Cardiac fibroblast (primary cell): ENCODE results near the gene UGT1A7.
"Not testable (repeated sequence)": the region's sequence is repeated elsewhere in the genome, so short reads cannot be mapped to it uniquely, and the experiment has no call there.

Source experiments
- DNase-seq, 2 donors: peaks; one replicate each; pipeline versions ENCODE4 v3.0.0 to v3.0.0-alpha.2; 2010; ENCODE audit warnings: low read depth in 2 of 2
- H3K4me3 ChIP-seq, 2 donors: replicated peaks in 1 of 2; 1 replicate in 1 of 2; 2 replicates in 1 of 2; pipeline ENCODE4 v1.5.1; 2011; ENCODE audit warnings: low read depth in 2 of 2, low read length in 2 of 2, mild to moderate bottlenecking in 2 of 2, moderate library complexity in 1 of 2
- CTCF ChIP-seq: IDR thresholded peaks from one replicate; pipeline ENCODE4 v1.5.1; 2011; ENCODE audit warnings: low read depth, mild to moderate bottlenecking, low read length, inconsistent platforms

Gene UGT1A7

GRCh38 chr2:233711312-233712008 is 29.8 kb downstream of the UGT1A7 start:
- peak; percentile 80 to 88 for DNase-seq
- peak; percentile 95 for TF ChIP-seq CTCF
- H3K4me3 ChIP-seq = no peak overlapping the region

GRCh38 chr2:233712611-233713261 is 31.0 kb downstream of the UGT1A7 start, which contains the start of gene UGT1A5:
TSS of gene UGT1A5 (plus strand) at chr2:233712907. CDS start at chr2:233712992, 85 bp downstream.
- TF ChIP-seq CTCF = no peak
- no peak for DNase-seq
- H3K4me3 ChIP-seq = no peak within 1 kb of the TSS

- no peak for DNase-seq
- H3K4me3 ChIP-seq = no peak overlapping the region
- no peak for TF ChIP-seq CTCF
Observed at GRCh38 chr2:233713262-233713615, 31.5 kb downstream of the UGT1A7 start.

GRCh38 chr2:233714121-233714520 is 32.4 kb downstream of the UGT1A7 start:
- no peak for DNase-seq
- no peak for TF ChIP-seq CTCF
- no peak overlapping the region for H3K4me3 ChIP-seq

- no peak for DNase-seq
- no peak for TF ChIP-seq CTCF
- no peak within 1 kb of the TSS for H3K4me3 ChIP-seq
Observed at GRCh38 chr2:233718552-233718951, 36.9 kb downstream of the UGT1A7 start, which contains the start of gene UGT1A4. TSS of gene UGT1A4 (plus strand) at chr2:233718736. CDS start at chr2:233718821, 85 bp downstream.

GRCh38 chr2:233728723-233729301 is 47.1 kb downstream of the UGT1A7 start, which contains the start of gene UGT1A3:
TSS of gene UGT1A3 (plus strand) at chr2:233729042. CDS start at chr2:233729127, 85 bp downstream.
- no peak for DNase-seq
- H3K4me3 ChIP-seq = no peak within 1 kb of the TSS
- no peak for TF ChIP-seq CTCF

- DNase-seq, H3K4me3 ChIP-seq: not testable (repeated sequence)
Observed at GRCh38 chr2:233736868-233737653, 55.4 kb downstream of the UGT1A7 start.
